ENCODE data around the gene RPS6KA2. TPM values are rescaled to one million over a fixed set of nuclear protein-coding genes. Genes with fewer than 3 reads are reported as not detected.

The RPS6KA2 gene
- polyA plus RNA-seq, 1 donor (not counting 4 experiments of a cell fraction or from before 2014, with no cell fraction given) = 8.2 TPM

DNA sequence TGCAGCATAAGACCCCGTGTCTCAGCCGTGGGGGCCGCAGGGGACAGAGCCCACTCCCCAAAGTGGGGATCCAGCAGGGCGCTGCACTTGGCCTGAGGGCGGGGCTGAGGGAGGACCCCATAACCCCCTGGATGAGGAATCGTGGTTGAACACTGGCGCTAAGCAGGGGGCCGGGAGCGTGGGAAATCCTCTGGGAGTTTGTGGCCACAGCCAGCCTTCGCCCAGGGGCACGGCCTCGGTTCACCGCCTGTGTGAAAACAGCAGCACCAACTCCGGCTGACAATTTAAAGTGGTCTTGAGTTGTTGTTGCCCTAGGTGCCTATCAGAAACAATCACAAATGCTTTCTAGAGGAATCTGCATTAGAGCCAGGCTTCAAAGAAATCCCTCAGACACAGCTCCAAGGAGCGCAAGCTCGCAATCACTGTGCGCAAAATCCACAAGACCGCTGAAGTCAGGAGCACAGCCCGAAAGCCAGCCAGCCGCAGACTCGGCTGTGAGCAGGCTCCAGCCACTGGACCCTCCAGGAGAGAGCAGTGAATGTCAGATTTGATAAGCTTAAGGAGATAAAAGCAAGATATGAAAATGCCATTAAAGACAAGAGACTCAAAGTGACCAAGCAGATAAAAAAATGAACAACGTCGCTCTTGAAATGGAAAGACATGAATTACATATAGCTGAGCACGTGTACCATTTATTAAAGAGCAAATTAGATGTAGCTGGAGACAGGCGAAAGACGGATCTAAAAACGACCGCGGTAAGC lies 10.9 kb upstream of the RPS6KA2 start:
- no peak overlapping the region for H3K9ac ChIP-seq (ENCODE audit: control insufficient read depth, extremely low read depth, insufficient read depth, low read length)

DNA sequence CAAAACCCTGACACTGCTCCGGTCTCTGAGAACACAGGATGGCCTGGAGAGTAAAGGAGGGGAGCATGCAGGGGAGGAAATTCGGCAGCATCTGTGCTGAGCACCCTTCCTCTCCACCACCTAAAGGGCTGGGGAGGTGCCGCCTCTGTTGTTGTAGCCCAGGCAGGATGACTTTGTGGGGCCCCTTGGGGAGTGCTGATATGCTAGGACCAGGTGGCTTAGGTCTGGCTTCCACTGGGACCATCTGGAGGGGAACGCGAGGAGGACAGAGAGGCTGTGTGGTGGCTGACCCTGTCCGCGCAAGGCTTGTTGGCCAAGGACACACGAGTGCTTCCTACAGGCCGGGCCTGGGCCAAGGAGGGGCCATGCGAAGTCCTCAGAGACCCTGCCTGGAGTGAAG lies 9.9 kb upstream of the RPS6KA2 start:
- Histone ChIP-seq H3K79me2 (ENCODE audit: control insufficient read depth, insufficient read depth, low read length) (no peaks in the 10 kb centered on the region), H3K4me1 (ENCODE audit: control insufficient read depth, extremely low read depth, insufficient read depth, low read length) (peaks cover 13% of the 10 kb centered on the region), H3K36me3 (ENCODE audit: control insufficient read depth in 2 of 2, extremely low read depth in 1 of 2, insufficient read depth in 2 of 2, low read length in 2 of 2) (no peaks in the 10 kb centered on the region), H3K27ac (ENCODE audit: control insufficient read depth, insufficient read depth, low read length) (no peak overlapping the region), H3K4me2 (ENCODE audit: control insufficient read depth, extremely low read depth, insufficient read depth, low read depth, low read length) (no peak overlapping the region), H3K9me3 (ENCODE audit: control insufficient read depth, low read depth, low read length) (no peaks in the 10 kb centered on the region), H3K4me3 (ENCODE audit: control insufficient read depth in 2 of 3, extremely low read depth in 1 of 3, insufficient read depth in 2 of 3, low read depth in 1 of 3, low read length in 3 of 3) (no peak overlapping the region), H3K9ac (ENCODE audit: control insufficient read depth, extremely low read depth, insufficient read depth, low read length) (no peak overlapping the region), H2AFZ (ENCODE audit: control insufficient read depth, low read length) (no peak overlapping the region), H3K9me1 (ENCODE audit: control insufficient read depth, extremely low read depth, insufficient read depth, low read length) (no peaks in the 10 kb centered on the region), H3K27me3 (ENCODE audit: control insufficient read depth, extremely low read depth, insufficient read depth, low read length) (peaks cover 3% of the 10 kb centered on the region), H4K20me1 (ENCODE audit: control insufficient read depth, extremely low read depth, insufficient read depth, low read length) (no peaks in the 10 kb centered on the region)
- dilution Hi-C loops (cut with MboI; ENCODE audit: extremely low pct_ligation_motif_present, low sequenced_read_pairs) = no loop called here
- FAIRE-seq (no peak), DNase-seq (ENCODE audit: low read depth, low spot score) (no peak)
- no peak for TF ChIP-seq EZH2 (IDR thresholded peaks at IDR 0.05; ENCODE audit: low read length)
- TF ChIP-seq, protein P1, sequence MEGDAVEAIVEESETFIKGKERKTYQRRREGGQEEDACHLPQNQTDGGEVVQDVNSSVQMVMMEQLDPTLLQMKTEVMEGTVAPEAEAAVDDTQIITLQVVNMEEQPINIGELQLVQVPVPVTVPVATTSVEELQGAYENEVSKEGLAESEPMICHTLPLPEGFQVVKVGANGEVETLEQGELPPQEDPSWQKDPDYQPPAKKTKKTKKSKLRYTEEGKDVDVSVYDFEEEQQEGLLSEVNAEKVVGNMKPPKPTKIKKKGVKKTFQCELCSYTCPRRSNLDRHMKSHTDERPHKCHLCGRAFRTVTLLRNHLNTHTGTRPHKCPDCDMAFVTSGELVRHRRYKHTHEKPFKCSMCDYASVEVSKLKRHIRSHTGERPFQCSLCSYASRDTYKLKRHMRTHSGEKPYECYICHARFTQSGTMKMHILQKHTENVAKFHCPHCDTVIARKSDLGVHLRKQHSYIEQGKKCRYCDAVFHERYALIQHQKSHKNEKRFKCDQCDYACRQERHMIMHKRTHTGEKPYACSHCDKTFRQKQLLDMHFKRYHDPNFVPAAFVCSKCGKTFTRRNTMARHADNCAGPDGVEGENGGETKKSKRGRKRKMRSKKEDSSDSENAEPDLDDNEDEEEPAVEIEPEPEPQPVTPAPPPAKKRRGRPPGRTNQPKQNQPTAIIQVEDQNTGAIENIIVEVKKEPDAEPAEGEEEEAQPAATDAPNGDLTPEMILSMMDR (optimal IDR thresholded peaks at IDR 0.05 in 1 of 3, IDR thresholded peaks at IDR 0.05 in 1 of 3, conservative IDR thresholded peaks at IDR 0.05 in 1 of 3; ENCODE audit: extremely low read depth in 1 of 3, insufficient read depth in 2 of 3, low read length in 3 of 3) = no peak

More for the DNA sequence above, 10.9 kb upstream of the RPS6KA2 start:
- Histone ChIP-seq H3K27me3 (ENCODE audit: control insufficient read depth, extremely low read depth, insufficient read depth, low read length) (peaks cover 3% of the 10 kb centered on the region), H3K4me3 (ENCODE audit: control insufficient read depth in 2 of 3, extremely low read depth in 1 of 3, insufficient read depth in 2 of 3, low read depth in 1 of 3, low read length in 3 of 3) (no peak overlapping the region), H3K4me2 (ENCODE audit: control insufficient read depth, extremely low read depth, insufficient read depth, low read depth, low read length) (no peak overlapping the region), H3K4me1 (ENCODE audit: control insufficient read depth, extremely low read depth, insufficient read depth, low read length) (peaks cover 13% of the 10 kb centered on the region), H3K9me1 (ENCODE audit: control insufficient read depth, extremely low read depth, insufficient read depth, low read length) (no peaks in the 10 kb centered on the region), H3K79me2 (ENCODE audit: control insufficient read depth, insufficient read depth, low read length) (no peaks in the 10 kb centered on the region), H3K27ac (ENCODE audit: control insufficient read depth, insufficient read depth, low read length) (no peak overlapping the region), H2AFZ (ENCODE audit: control insufficient read depth, low read length) (no peak overlapping the region), H4K20me1 (ENCODE audit: control insufficient read depth, extremely low read depth, insufficient read depth, low read length) (no peaks in the 10 kb centered on the region), H3K9me3 (ENCODE audit: control insufficient read depth, low read depth, low read length) (no peaks in the 10 kb centered on the region), H3K36me3 (ENCODE audit: control insufficient read depth in 2 of 2, extremely low read depth in 1 of 2, insufficient read depth in 2 of 2, low read length in 2 of 2) (no peaks in the 10 kb centered on the region)
- DNase-seq (ENCODE audit: low read depth, low spot score) (no peak), FAIRE-seq (no peak)
- dilution Hi-C loops (cut with MboI; ENCODE audit: extremely low pct_ligation_motif_present, low sequenced_read_pairs) = no loop called here
- no peak for TF ChIP-seq EZH2 (IDR thresholded peaks at IDR 0.05; ENCODE audit: low read length)
- TF ChIP-seq, protein P1 (optimal IDR thresholded peaks at IDR 0.05 in 1 of 3, IDR thresholded peaks at IDR 0.05 in 1 of 3, conservative IDR thresholded peaks at IDR 0.05 in 1 of 3; ENCODE audit: extremely low read depth in 1 of 3, insufficient read depth in 2 of 3, low read length in 3 of 3) = no peak
